GM18909 (cell line): Measurements from ENCODE around the gene NDST4.

Experiments used
- ATAC-seq: cut with Tn5 transposase; IDR thresholded peaks from one replicate; pipeline ENCODE4 v1.9.1; 2021; ENCODE audit warnings: mild to moderate bottlenecking; ENCODE audit not compliant: unreplicated experiment, poor library complexity

The NDST4 gene

DNA sequence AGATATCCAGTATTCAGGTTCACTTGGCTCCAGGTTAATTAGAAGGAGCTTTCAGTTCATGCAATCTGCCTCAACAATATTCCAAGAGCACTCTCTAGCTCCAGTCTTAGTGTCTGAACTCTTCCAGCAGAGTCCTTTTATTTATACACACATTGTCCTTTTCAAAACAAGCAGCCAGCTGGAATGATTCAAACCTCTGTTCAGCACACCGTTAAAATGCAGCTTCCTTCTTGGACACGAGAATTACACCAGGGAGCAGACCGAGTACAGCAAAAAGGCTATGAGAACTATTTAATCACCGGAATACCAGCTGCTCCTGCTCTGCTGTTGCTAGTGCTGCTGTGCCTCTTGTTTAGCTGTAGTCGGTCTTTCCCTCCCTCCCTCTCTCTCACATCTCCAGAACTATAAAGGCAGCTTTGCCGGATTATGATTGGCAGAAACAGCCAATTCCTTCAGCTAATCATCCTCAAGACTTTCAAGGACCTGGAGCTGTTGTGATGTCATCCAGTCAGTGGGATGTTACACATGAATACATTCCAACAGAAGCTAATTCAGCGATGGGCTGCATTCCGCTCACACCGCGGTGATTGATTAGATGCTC lies at the start of gene NDST4:
Gene NDST4 (minus strand): TSS at position 115 of the 601 bp plus-strand sequence. CDS start 36,584 bp downstream, outside the sequence.
- no peak for ATAC-seq

GRCh38 chr4:115159141-115159540 lies 45.7 kb upstream of the NDST4 start:
- ATAC-seq, result no peak

DNA sequence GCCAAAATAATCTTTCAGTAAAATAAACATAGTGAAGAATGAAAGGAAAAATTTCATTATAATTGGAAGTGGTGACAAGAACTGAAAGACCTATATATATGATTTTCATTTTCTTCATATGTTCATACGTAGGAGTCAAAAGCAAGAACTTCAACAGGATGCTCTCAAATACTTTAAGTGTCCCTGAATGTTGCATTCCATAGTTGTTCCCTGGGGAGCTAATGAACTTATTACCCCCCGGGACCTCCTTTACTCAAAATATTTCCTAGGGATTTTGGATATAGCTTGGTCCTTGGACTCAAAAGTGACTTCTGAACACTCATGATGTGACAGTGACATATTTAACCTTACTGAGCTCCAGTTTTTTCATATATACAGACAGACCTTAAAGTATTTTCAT lies 44.9 kb upstream of the NDST4 start:
- no peak for ATAC-seq

- no peak for ATAC-seq
Observed at GRCh38 chr4:115154826-115155225, 41.4 kb upstream of the NDST4 start.

GRCh38 chr4:115152965-115153364 lies 39.5 kb upstream of the NDST4 start:
- ATAC-seq, result no peak

GRCh38 chr4:115152081-115152480 lies 38.7 kb upstream of the NDST4 start:
- peak; percentile 72 for ATAC-seq

GRCh38 chr4:115149106-115149505 lies 35.7 kb upstream of the NDST4 start:
- ATAC-seq, result no peak

DNA sequence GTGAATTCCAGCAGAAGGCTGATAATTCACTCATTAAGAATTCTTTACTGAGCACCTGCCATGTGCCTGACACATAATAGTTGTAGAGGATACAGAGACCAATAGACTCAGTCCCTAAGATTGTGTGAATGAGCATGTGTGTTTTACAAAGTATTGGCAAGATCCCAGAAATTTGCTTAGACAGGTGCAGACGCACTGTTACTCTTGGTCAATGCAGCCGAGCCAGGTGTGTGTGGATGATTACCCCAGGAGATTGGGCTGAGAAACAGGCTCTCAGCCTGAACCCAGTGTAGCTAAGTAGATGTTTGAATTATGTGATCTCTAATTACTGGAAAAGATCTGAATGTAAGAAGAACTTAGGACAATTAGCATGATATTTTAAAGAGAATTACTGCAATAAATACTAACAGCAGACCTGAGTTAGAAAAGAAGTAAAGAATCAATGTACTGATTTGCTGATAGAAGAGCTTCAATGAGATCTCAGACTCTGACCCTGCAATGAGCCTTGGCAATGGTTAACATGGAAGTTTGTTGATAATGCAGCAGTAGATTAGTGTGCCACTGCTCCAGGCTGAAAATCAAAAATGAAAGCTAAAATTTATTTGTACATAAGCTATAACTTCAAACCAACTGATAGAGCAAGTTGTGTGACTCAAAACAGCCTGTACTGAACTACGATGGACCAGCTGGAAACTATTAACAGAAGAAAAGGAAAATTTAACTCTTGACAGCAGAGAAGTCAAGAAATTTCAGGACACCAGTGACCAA lies 32.2 kb upstream of the NDST4 start:
- ATAC-seq, result no peak

- ATAC-seq, result no peak
Observed at GRCh38 chr4:115128037-115128436, 14.6 kb upstream of the NDST4 start.

GRCh38 chr4:115126491-115126890 lies 13.1 kb upstream of the NDST4 start:
- ATAC-seq, result no peak

- ATAC-seq, result no peak
Observed at GRCh38 chr4:115121351-115122043, 8.1 kb upstream of the NDST4 start.

GRCh38 chr4:115119804-115120352 lies 6.5 kb upstream of the NDST4 start:
- no peak for ATAC-seq

DNA sequence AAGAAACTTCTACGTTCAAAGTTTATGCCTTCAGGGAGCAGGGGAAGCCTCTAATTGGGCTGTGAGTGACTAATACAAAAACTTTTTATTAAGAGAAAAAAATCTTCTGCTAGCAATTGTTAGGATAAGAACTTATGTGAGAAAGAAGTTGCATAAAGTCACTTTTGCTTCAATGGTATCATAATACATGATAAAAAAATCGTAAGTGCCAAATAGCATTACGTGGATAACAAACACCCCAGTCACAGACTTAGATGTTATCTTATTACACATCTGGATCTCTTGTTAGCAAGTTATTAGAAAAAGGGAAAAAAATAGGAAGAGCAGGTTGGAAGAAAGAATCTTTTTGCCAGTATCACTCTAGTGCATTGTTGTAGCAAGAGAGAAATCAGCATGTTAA lies 4.2 kb upstream of the NDST4 start:
- ATAC-seq, result no peak

GRCh38 chr4:115110191-115111181 lies 2.9 kb downstream of the NDST4 start:
- ATAC-seq, result no peak

GRCh38 chr4:115108850-115109249 lies 4.6 kb downstream of the NDST4 start:
- no peak for ATAC-seq

DNA sequence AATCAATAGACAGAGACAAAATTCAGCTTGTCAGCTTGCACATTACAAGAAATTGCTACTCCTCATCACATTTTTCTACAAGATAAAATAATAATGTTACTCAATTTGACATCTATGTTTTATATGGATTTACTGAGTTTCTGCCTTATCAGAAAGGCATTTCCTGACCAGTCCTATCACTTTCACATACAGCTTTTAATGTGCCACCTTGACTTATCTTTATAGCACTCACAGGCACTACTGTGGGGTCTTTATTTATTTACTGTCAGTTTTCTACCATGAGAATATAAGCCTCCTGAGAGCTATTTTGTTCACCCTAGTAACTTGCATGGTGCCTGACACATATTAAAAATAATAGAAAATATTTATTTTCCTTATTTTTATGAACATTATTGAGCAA lies 6.0 kb downstream of the NDST4 start:
- ATAC-seq, result no peak

- no peak for ATAC-seq
Observed at GRCh38 chr4:115101675-115102074, 11.7 kb downstream of the NDST4 start.

DNA sequence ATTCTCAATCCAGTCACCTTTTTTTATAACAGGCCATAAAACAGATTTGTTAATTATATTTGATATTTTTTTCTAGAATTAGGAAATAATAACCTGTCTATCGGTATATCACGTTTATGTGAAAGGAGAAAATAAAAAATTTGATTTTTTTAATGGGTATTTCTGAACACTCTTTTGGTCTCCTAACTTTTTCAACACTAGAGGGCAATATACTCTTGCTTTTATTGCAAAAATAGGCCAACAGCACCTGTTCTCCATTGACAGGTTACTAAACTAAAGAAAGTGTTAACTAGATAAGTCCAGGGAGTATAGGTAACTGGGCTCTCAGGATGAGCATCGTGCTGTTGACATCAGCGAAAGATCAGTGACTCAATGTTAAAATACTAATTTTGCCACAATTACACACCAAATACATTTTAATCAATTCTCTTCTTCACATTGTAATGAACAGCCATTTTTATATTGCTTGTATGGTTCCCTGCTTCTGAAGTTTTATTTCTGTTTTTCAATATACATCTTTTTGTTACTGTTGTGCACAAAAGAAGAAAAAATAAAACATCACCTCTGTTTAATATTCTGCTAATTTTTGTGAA lies 22.8 kb downstream of the NDST4 start:
- ATAC-seq, result peak; percentile 77

- no peak for ATAC-seq
Observed at GRCh38 chr4:115082633-115083032, 30.8 kb downstream of the NDST4 start.

GRCh38 chr4:115076691-115077090 lies 36.7 kb downstream of the NDST4 start:
- no peak for ATAC-seq
